Spleen (tissue), 11 donors: ENCODE data around the gene TCF7L1. TPM values are rescaled to one million over a fixed set of nuclear protein-coding genes. Genes with fewer than 3 reads are reported as not detected.

Experiments
- DNase-seq: peaks from one replicate; pipeline ENCODE4 v3.0.0-alpha.2; 2020
- H3K27ac ChIP-seq, 8 donors: fragments of 200-600 bp; sonication (generic) in 7 of 8; 1 replicate in 4 of 8; 2 replicates in 4 of 8; pipeline versions ENCODE4 v1.5.0 to v1.8.0; 2016 to 2021; ENCODE audit warnings: inconsistent platforms in 4 of 8, mild to moderate bottlenecking in 4 of 8, moderate library complexity in 1 of 8
- H3K27me3 ChIP-seq, 7 donors: fragments of 200-600 bp; sonication (generic) in 6 of 7; replicated peaks in 1 of 7; 1 replicate in 4 of 7; 2 replicates in 3 of 7; pipeline versions ENCODE4 v1.5.0 to v1.8.0; 2016 to 2021; ENCODE audit warnings: inconsistent platforms in 3 of 7, mild to moderate bottlenecking in 1 of 7
- H3K36me3 ChIP-seq, 6 donors: fragments of 200-600 bp; sonication (generic) in 5 of 6; 1 replicate in 4 of 6; 2 replicates in 2 of 6; pipeline versions ENCODE4 v1.5.0 to v1.8.0; 2016 to 2021; ENCODE audit warnings: inconsistent platforms in 2 of 6
- H3K4me1 ChIP-seq, 6 donors: fragments of 200-600 bp; sonication (generic) in 5 of 6; 1 replicate in 3 of 6; 2 replicates in 3 of 6; pipeline versions ENCODE4 v1.5.0 to v1.8.0; 2016 to 2021; ENCODE audit warnings: inconsistent platforms in 3 of 6
- H3K4me3 ChIP-seq, 8 donors: fragments of 200-600 bp; sonication (generic) in 7 of 8; 1 replicate in 4 of 8; 2 replicates in 4 of 8; pipeline versions ENCODE4 v1.5.0 to v1.8.0; 2016 to 2021; ENCODE audit warnings: inconsistent platforms in 4 of 8, mild to moderate bottlenecking in 4 of 8, moderate library complexity in 2 of 8
- H3K9me3 ChIP-seq, 8 donors: fragments of 200-600 bp; sonication (generic) in 7 of 8; 1 replicate in 4 of 8; 2 replicates in 4 of 8; pipeline versions ENCODE4 v1.5.0 to v1.8.0; 2016 to 2021; ENCODE audit warnings: inconsistent platforms in 4 of 8
- CTCF ChIP-seq, 11 experiments: fragments of 200-600 bp in 7 of 11; fragments of 450-650 bp in 4 of 11; sonication (generic) in 4 of 11; IDR thresholded peaks in 8 of 11; conservative IDR thresholded peaks in 3 of 11; 1 replicate in 7 of 11; 2 replicates in 4 of 11; pipeline versions ENCODE4 v1.4.0 to v1.8.0; 2016 to 2021; ENCODE audit warnings: antibody characterized with exemption in 11 of 11, inconsistent platforms in 4 of 11, mild to moderate bottlenecking in 1 of 11
- POLR2A ChIP-seq, 3 donors: fragments of 450-650 bp; IDR thresholded peaks; one replicate each; pipeline ENCODE4 v1.5.1; 2017; ENCODE audit warnings: antibody characterized with exemption in 3 of 3, mild to moderate bottlenecking in 1 of 3
- POLR2AphosphoS5 ChIP-seq, 3 donors: sonication (generic); formaldehyde crosslinking; IDR thresholded peaks; one replicate each; pipeline ENCODE4 v1.5.1; 2017; ENCODE audit warnings: antibody characterized with exemption in 3 of 3
- WGBS, 5 donors: extraction: QIAGEN DNeasy Blood & Tissue Kit in 3 of 5; methylation state at CpG; one replicate each; pipeline versions ENCODE4 v1.1.5 to v1.1.7; 2013 to 2018; 5-methylcytosine and 5-hydroxymethylcytosine counted together
- intact Hi-C: fragments of 100-400 bp; cut with DNase I; formaldehyde crosslinking; loops from one replicate; pipeline ENCODE4 v1.15.0; 2023; ENCODE audit warnings: low total_unique reads
- polyA plus RNA-seq, 3 donors: library from polyadenylated mRNA; stranded (reverse); fragments of 200-250 nt; gene quantifications; one replicate each; pipeline ENCODE4 v1.2.1, GENCODE V29; 2013
- total RNA-seq, 7 donors: library from RNA; depleted of rRNA in 3 of 7; stranded (reverse); fragments of >200 nt in 3 of 7; fragmentation: NEBNext Ultra II Directional in 4 of 7; extraction: Animal tissue kit (Norgen Biotek cat#: 25700) in 4 of 7; gene quantifications; one replicate each; pipeline versions ENCODE4 v1.1.0 to v1.2.1, GENCODE V29; 2016 to 2021
- donor health status: healthy with polysubstance abuse.
- donor health status: DM: no; HTN: no; CAD: no; lungs with moderate emphysema.
- donor health status: DM: no; HTN: no; CAD: no.
- donor health status: Bipolar disorder and iron deficiency.
- donor health status: healthy.
- donor health status: DM: no; HTN: no; CAD: no.
- donor health status: DM: yes; HTN: yes; CAD: no.

The TCF7L1 gene
- total and polyA plus RNA-seq, 10 donors: 2.0 to 15.8 (median 6.4) TPM

DNA sequence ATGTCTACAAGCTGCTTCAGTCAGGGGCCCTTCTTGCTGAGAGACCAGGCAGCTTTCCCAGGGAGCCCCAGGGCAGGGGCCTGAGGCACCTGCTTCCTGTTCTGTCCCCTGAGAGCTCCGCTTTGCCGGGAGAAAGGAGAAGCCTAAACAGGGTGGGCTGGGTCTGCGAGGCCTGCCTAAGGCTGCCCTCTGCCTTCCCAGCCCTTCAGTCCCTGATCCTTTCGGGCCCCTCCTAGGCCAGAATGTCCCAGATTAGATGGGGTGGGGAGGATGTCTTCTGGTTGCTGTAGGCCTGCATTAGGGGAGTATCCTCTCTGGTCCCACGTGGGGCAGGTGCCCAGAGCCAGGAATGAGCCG lies 122.2 kb downstream of the TCF7L1 start:
- Histone ChIP-seq H3K4me3 (no peak overlapping the region), H3K27ac (no peak overlapping the region), H3K36me3 (no peaks in the 10 kb centered on the region), H3K9me3 (no peaks in the 10 kb centered on the region), H3K4me1 (peaks cover 13 to 78% (median 39%) of the 10 kb centered on the region in 6 donors), H3K27me3 (peaks cover 0 to 7% (median 0%) of the 10 kb centered on the region in 7 donors)
- WGBS, 5 donors: 38 to 55% (median 53%) methylated on average over 5 to 6 of the region's 6 CpGs
- intact Hi-C loops: no loop called here
- TF ChIP-seq POLR2A (IDR thresholded peaks at IDR 0.05) (no peak), POLR2AphosphoS5 (IDR thresholded peaks at IDR 0.05) (no peak), CTCF (IDR thresholded peaks at IDR 0.05 in 8 of 11, conservative IDR thresholded peaks at IDR 0.05 in 3 of 11) (no peak)
- peak; percentile 58 for DNase-seq

- DNase-seq: peak; percentile 56
- Histone ChIP-seq H3K36me3 (no peaks in the 10 kb centered on the region), H3K4me1 (peaks cover 12 to 73% (median 36%) of the 10 kb centered on the region in 6 donors), H3K4me3 (no peak overlapping the region), H3K27ac (no peak overlapping the region), H3K27me3 (peaks cover 0 to 7% (median 0%) of the 10 kb centered on the region in 7 donors), H3K9me3 (no peaks in the 10 kb centered on the region)
- intact Hi-C loops: no loop called here
- 63 to 73% (median 71%) methylated on average over 23 of the region's 23 CpGs for WGBS, 5 donors
- TF ChIP-seq CTCF (IDR thresholded peaks at IDR 0.05 in 8 of 11, conservative IDR thresholded peaks at IDR 0.05 in 3 of 11) (no peak), POLR2AphosphoS5 (IDR thresholded peaks at IDR 0.05) (no peak), POLR2A (IDR thresholded peaks at IDR 0.05) (no peak)
Measured at GRCh38 chr2:85255813-85256594, 122.8 kb downstream of the TCF7L1 start.

DNA sequence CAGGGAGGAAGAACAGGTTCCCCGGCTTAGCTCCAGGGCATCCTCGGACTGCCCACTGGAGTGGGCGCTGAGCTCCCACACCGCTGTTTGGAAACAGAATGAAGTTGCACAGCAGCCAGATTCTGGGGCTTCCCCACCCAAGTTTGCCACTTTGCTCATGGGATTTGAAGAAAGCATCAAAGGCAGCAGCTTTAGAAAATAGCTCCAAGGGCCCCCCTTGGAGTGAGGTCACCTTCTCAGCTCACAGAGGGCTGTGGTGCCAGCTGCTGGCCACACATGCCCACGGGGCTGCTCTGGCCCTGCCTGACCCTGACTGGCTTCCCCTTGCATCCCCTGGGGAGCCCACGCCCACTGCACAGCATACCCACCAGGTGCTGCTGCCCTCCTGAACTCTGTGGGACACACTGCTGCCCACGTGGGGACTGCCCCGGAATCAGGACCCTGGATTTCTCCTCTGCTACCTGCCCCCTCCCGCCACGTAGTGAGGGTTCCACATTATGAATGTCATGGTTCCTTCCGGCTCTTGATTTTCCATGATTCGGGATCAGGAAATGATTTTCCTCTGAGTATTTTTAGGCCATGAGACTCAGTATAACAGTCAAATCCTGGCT lies 124.3 kb downstream of the TCF7L1 start:
- Histone ChIP-seq H3K27ac (peak overlapping the region in 3 of 8 donors; percentile 25 to 51 (median 36)), H3K4me1 (peaks cover 12 to 65% (median 31%) of the 10 kb centered on the region in 6 donors), H3K4me3 (no peak overlapping the region), H3K27me3 (peaks cover 0 to 7% (median 0%) of the 10 kb centered on the region in 7 donors), H3K9me3 (no peaks in the 10 kb centered on the region), H3K36me3 (no peaks in the 10 kb centered on the region)
- intact Hi-C loops: no loop called here
- TF ChIP-seq POLR2A (IDR thresholded peaks at IDR 0.05) (no peak), POLR2AphosphoS5 (IDR thresholded peaks at IDR 0.05) (peak; percentile 13 to 41 (median 30))
- WGBS, 5 donors: 58 to 79% (median 65%) methylated on average over 11 to 12 of the region's 12 CpGs
- peak; percentile 71 for DNase-seq

DNA sequence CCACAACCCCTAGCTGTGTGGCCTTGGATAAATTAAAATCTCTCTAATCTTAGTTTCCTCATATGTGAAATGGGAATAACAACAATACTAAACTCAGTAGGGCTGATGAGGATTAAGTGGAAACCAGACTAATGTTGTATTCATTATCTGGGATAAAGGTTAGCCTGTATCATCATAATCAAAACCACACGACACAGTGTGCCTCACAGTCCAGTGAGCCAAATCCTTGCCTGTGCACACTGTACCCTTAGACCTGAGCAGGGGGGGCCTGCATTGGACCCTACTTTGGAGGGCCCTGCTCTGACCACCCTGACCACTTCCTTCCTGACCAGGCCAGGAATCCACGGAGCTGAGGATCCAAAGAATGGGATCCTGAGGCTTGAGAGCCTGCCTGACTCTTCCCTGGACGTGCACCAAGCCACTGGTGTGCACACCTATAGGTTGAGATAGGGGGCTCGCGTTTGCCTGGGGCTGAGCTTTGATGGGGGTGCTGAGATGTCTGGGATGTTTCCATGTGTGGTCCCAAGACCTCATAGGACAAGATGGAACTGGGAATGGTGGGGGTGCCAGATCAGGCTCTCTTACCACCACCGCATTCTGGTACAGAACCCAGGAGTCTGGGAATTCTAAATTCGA lies 124.9 kb downstream of the TCF7L1 start:
- intact Hi-C loops: no loop called here

More for the DNA sequence above, 124.9 kb downstream of the TCF7L1 start:
- no peak for TF ChIP-seq CTCF (IDR thresholded peaks at IDR 0.05 in 8 of 11, conservative IDR thresholded peaks at IDR 0.05 in 3 of 11)
- Histone ChIP-seq H3K27ac (peak overlapping the region in 3 of 8 donors; percentile 24 to 51 (median 36)), H3K36me3 (no peaks in the 10 kb centered on the region), H3K4me1 (peaks cover 12 to 65% (median 31%) of the 10 kb centered on the region in 6 donors), H3K27me3 (peaks cover 0 to 7% (median 0%) of the 10 kb centered on the region in 7 donors), H3K9me3 (no peaks in the 10 kb centered on the region), H3K4me3 (no peak overlapping the region)
- peak; percentile 60 for DNase-seq
- 60 to 72% (median 68%) methylated on average over 7 of the region's 7 CpGs for WGBS, 5 donors
